Spleen (tissue), 7 donors: ENCODE measurements around the gene TBL1X.

ENCODE experiments used
- POLR2A ChIP-seq, 3 donors: fragments of 450-650 bp; IDR thresholded peaks; one replicate each; pipeline ENCODE4 v1.5.1; 2017; ENCODE audit warnings: antibody characterized with exemption in 3 of 3, mild to moderate bottlenecking in 1 of 3
- TF ChIP-seq, protein P1 (sequence below), 11 experiments: fragments of 200-600 bp in 7 of 11; fragments of 450-650 bp in 4 of 11; sonication (generic) in 4 of 11; IDR thresholded peaks in 8 of 11; conservative IDR thresholded peaks in 3 of 11; 1 replicate in 7 of 11; 2 replicates in 4 of 11; pipeline versions ENCODE4 v1.4.0 to v1.8.0; 2016 to 2021; ENCODE audit warnings: antibody characterized with exemption in 11 of 11, inconsistent platforms in 4 of 11, mild to moderate bottlenecking in 1 of 11
- donor health status: DM: no; HTN: no; CAD: no; lungs with moderate emphysema.
- donor health status: DM: no; HTN: no; CAD: no.
- donor health status: DM: no; HTN: no; CAD: no.

DNA sequence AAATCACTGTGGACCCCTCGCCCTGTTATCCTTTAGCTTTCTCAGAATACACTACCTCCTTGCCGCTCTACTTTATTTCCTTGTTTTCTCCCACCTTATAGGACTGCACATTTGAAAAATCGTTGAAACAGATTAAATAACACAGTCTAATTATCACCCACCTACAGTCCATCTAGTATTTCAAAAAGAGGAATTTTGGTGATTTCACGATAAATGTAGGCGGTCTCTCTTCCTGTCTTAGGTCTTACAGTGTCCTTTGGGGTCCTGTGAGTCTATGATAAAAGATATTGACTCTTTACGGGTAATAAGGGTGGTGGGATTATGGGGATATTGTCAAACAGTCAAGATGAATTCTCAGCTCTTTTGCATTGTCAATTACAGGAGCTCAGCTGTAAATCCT is 2.4 kb upstream of the TBL1X start:
- TF ChIP-seq, protein P1, sequence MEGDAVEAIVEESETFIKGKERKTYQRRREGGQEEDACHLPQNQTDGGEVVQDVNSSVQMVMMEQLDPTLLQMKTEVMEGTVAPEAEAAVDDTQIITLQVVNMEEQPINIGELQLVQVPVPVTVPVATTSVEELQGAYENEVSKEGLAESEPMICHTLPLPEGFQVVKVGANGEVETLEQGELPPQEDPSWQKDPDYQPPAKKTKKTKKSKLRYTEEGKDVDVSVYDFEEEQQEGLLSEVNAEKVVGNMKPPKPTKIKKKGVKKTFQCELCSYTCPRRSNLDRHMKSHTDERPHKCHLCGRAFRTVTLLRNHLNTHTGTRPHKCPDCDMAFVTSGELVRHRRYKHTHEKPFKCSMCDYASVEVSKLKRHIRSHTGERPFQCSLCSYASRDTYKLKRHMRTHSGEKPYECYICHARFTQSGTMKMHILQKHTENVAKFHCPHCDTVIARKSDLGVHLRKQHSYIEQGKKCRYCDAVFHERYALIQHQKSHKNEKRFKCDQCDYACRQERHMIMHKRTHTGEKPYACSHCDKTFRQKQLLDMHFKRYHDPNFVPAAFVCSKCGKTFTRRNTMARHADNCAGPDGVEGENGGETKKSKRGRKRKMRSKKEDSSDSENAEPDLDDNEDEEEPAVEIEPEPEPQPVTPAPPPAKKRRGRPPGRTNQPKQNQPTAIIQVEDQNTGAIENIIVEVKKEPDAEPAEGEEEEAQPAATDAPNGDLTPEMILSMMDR (IDR thresholded peaks at IDR 0.05 in 8 of 11, conservative IDR thresholded peaks at IDR 0.05 in 3 of 11) = no peak
- TF ChIP-seq POLR2A (IDR thresholded peaks at IDR 0.05) = no peak
